ENCODE data around the gene ATP5IF1. TPM values are rescaled to one million over a fixed set of nuclear protein-coding genes. Genes with fewer than 3 reads are reported as not detected.

The ATP5IF1 gene
- total and polyA plus RNA-seq, 9 of the 15 experiments (the other 6 are each of a cell fraction or from before 2014, with no cell fraction given) = 292 to 1,422 (median 388) TPM

- TF ChIP-seq GATA2 (CRISPR knock-in tag; IDR thresholded peaks at IDR 0.05) (no peak), CREB1 (IDR thresholded peaks at IDR 0.05) (no peak), CREB1 (CRISPR knock-in tag; IDR thresholded peaks at IDR 0.05) (no peak), HSF4 (CRISPR knock-in tag; IDR thresholded peaks at IDR 0.05; ENCODE audit: borderline replicate concordance) (no peak), ELK3 (CRISPR knock-in tag; IDR thresholded peaks at IDR 0.05) (no peak), POLR2A (conservative IDR thresholded peaks at IDR 0.05) (no peak), SREBF2 (CRISPR knock-in tag; IDR thresholded peaks at IDR 0.05) (no peak), E2F8 (IDR thresholded peaks at IDR 0.05; ENCODE audit: low read depth, partially characterized antibody) (peak; percentile 24), FOXA3 (CRISPR knock-in tag; conservative IDR thresholded peaks at IDR 0.05 in 1 of 2, IDR thresholded peaks at IDR 0.05 in 1 of 2) (peak in 1 of 2 experiments; percentile 15; a peak in 1 of 4 replicates), HDGF (IDR thresholded peaks at IDR 0.05) (0 out of 2 replicates have a peak, but pooled peaks have one; percentile 57), ATF7 (IDR thresholded peaks at IDR 0.05) (no peak), BRD9 (IDR thresholded peaks at IDR 0.05; ENCODE audit: low read depth, partially characterized antibody) (peak; percentile 99), GATAD2B (IDR thresholded peaks at IDR 0.05; ENCODE audit: borderline replicate concordance) (peak; percentile 34; the same call in 1 of the 2 replicates), HDAC8 (tag; IDR thresholded peaks at IDR 0.05) (no peak), ZBTB8A (IDR thresholded peaks at IDR 0.05; ENCODE audit: partially characterized antibody) (no peak), BCL6 (CRISPR knock-in tag; IDR thresholded peaks at IDR 0.05) (no peak), PYGO2 (tag; IDR thresholded peaks at IDR 0.05) (no peak), HINFP (tag; conservative IDR thresholded peaks at IDR 0.05; ENCODE audit: low read depth) (peak; percentile 36; the same call in 1 of the 2 replicates), ZNF449 (CRISPR knock-in tag; IDR thresholded peaks at IDR 0.05) (no peak), TGIF2 (CRISPR knock-in tag; IDR thresholded peaks at IDR 0.05) (no peak), PKNOX1 (IDR thresholded peaks at IDR 0.05) (no peak), COPS2 (conservative IDR thresholded peaks at IDR 0.05) (no peak)
Observed at GRCh38 chr1:28248273-28249012, 12.5 kb downstream of the ATP5IF1 start (continued).

Measured in K562 (cell line).